HEK293 (cell line): Measurements from ENCODE around the gene SLF2.

Experiments
- CTCF ChIA-PET: fragments of 350-600 bp; formaldehyde crosslinking; extraction: SDS; loops from one replicate; lab custom pipeline; 2021; ENCODE audit warnings: antibody characterized with exemption; lab: Yijun Ruan, JAX
- POLR2A ChIA-PET: fragments of 300-600 bp; formaldehyde crosslinking; extraction: SDS; loops from one replicate; lab custom pipeline; 2020; ENCODE audit warnings: antibody characterized with exemption, inconsistent platforms; lab: Yijun Ruan, JAX
- H3K27ac ChIP-seq: fragments of 200-500 bp; sonication (Bioruptor generic); 2 replicates; pipeline ENCODE4 v1.5.1; 2014; ENCODE audit warnings: low read depth, low read length, control low read depth, inconsistent platforms; ENCODE audit errors: extremely low read depth
- H3K36me3 ChIP-seq, 2 experiments: fragments of 200-500 bp in 1 of 2; sonication (Bioruptor generic) in 1 of 2; 1 replicate in 1 of 2; 2 replicates in 1 of 2; pipeline ENCODE4 v1.5.1; 2014 to 2017; ENCODE audit warnings: inconsistent platforms in 2 of 2, low read length in 2 of 2; ENCODE audit not compliant: control insufficient read depth in 2 of 2, insufficient read depth in 1 of 2
- H3K4me1 ChIP-seq: fragments of 200-500 bp; sonication (Bioruptor generic); 2 replicates; pipeline ENCODE4 v1.5.1; 2014; ENCODE audit warnings: mild to moderate bottlenecking, low read length, inconsistent platforms; ENCODE audit not compliant: control insufficient read depth, insufficient read depth
- H3K4me3 ChIP-seq: 2 replicates; pipeline ENCODE4 v1.5.1; 2011; ENCODE audit warnings: low read depth, mild to moderate bottlenecking, control low read depth, low read length, moderate library complexity
- H3K9me3 ChIP-seq: fragments of 200-500 bp; sonication (Bioruptor generic); 2 replicates; pipeline ENCODE4 v1.5.1; 2014; ENCODE audit warnings: low read depth, low read length, inconsistent platforms; ENCODE audit not compliant: control insufficient read depth, insufficient read depth
- BCL11B ChIP-seq: fragments of 450-650 bp; formaldehyde crosslinking; IDR thresholded peaks from 2 replicates; pipeline ENCODE4 v1.5.1; 2016; ENCODE audit warnings: low read depth, missing biosample characterization, missing genetic modification characterization
- CTCF ChIP-seq: fragments of 450-650 bp; formaldehyde crosslinking; IDR thresholded peaks from 2 replicates; pipeline ENCODE4 v1.5.1; 2016; ENCODE audit warnings: missing biosample characterization, missing genetic modification characterization
- ELK4 ChIP-seq: IDR thresholded peaks from 2 replicates; pipeline ENCODE4 v1.6.1; 2011; ENCODE audit warnings: mild to moderate bottlenecking, low read depth, low read length, borderline replicate concordance
- KLF16 ChIP-seq: fragments of 450-650 bp; formaldehyde crosslinking; IDR thresholded peaks from 2 replicates; pipeline ENCODE4 v1.5.1; 2017; ENCODE audit warnings: missing biosample characterization, missing genetic modification characterization
- OVOL3 ChIP-seq: fragments of 450-650 bp; formaldehyde crosslinking; IDR thresholded peaks from 2 replicates; pipeline ENCODE4 v1.5.1; 2016; ENCODE audit warnings: missing biosample characterization, missing genetic modification characterization
- PATZ1 ChIP-seq: fragments of 450-650 bp; formaldehyde crosslinking; IDR thresholded peaks from 2 replicates; pipeline ENCODE4 v1.5.1; 2016; ENCODE audit warnings: missing biosample characterization, missing genetic modification characterization
- ZBTB11 ChIP-seq: fragments of 450-650 bp; formaldehyde crosslinking; conservative IDR thresholded peaks from 2 replicates; pipeline ENCODE4 v1.5.1; 2016; ENCODE audit warnings: low read depth, missing biosample characterization, missing genetic modification characterization
- ZBTB17 ChIP-seq: fragments of 450-650 bp; formaldehyde crosslinking; IDR thresholded peaks from 2 replicates; pipeline ENCODE4 v1.5.1; 2016; ENCODE audit warnings: missing biosample characterization, missing genetic modification characterization
- ZBTB26 ChIP-seq: fragments of 450-650 bp; formaldehyde crosslinking; optimal IDR thresholded peaks from 2 replicates; pipeline ENCODE3; 2016; ENCODE audit warnings: missing biosample characterization, mild to moderate bottlenecking, missing genetic modification characterization
- ZBTB6 ChIP-seq: fragments of 450-650 bp; formaldehyde crosslinking; IDR thresholded peaks from 2 replicates; pipeline ENCODE4 v1.5.1; 2017; ENCODE audit warnings: missing biosample characterization, missing genetic modification characterization
- ZFP37 ChIP-seq: fragments of 450-650 bp; formaldehyde crosslinking; IDR thresholded peaks from 2 replicates; pipeline ENCODE4 v1.5.1; 2016; ENCODE audit warnings: missing biosample characterization, missing genetic modification characterization
- ZFP41 ChIP-seq: fragments of 450-650 bp; formaldehyde crosslinking; IDR thresholded peaks from 2 replicates; pipeline ENCODE4 v1.5.1; 2016; ENCODE audit warnings: missing biosample characterization, missing genetic modification characterization, borderline replicate concordance
- ZNF114 ChIP-seq: fragments of 450-650 bp; formaldehyde crosslinking; IDR thresholded peaks from 2 replicates; pipeline ENCODE4 v1.5.0; 2017; ENCODE audit warnings: missing biosample characterization, missing genetic modification characterization
- ZNF19 ChIP-seq: fragments of 450-650 bp; formaldehyde crosslinking; IDR thresholded peaks from 2 replicates; pipeline ENCODE4; 2016; ENCODE audit warnings: missing biosample characterization, missing genetic modification characterization, low read depth
- ZNF211 ChIP-seq: fragments of 450-650 bp; formaldehyde crosslinking; IDR thresholded peaks from 2 replicates; pipeline ENCODE4 v1.5.1; 2016; ENCODE audit warnings: low read depth, missing biosample characterization, missing genetic modification characterization
- ZNF248 ChIP-seq: fragments of 450-650 bp; formaldehyde crosslinking; IDR thresholded peaks from 2 replicates; pipeline ENCODE4 v1.5.1; 2017; ENCODE audit warnings: missing biosample characterization, missing genetic modification characterization
- ZNF311 ChIP-seq: fragments of 450-650 bp; formaldehyde crosslinking; IDR thresholded peaks from 2 replicates; pipeline ENCODE4 v1.5.1; 2017; ENCODE audit warnings: missing biosample characterization, missing genetic modification characterization, borderline replicate concordance
- ZNF37A ChIP-seq: fragments of 450-650 bp; IDR thresholded peaks from 2 replicates; pipeline ENCODE4 v1.5.1; 2018; ENCODE audit warnings: missing biosample characterization, missing genetic modification characterization
- ZNF544 ChIP-seq: fragments of 450-650 bp; formaldehyde crosslinking; IDR thresholded peaks from 2 replicates; pipeline ENCODE4 v1.5.0; 2017; ENCODE audit warnings: missing biosample characterization, missing genetic modification characterization
- ZNF571 ChIP-seq: fragments of 450-650 bp; formaldehyde crosslinking; IDR thresholded peaks from 2 replicates; pipeline ENCODE4 v1.5.0; 2017; ENCODE audit warnings: missing biosample characterization, missing genetic modification characterization
- ZNF704 ChIP-seq: fragments of 450-650 bp; formaldehyde crosslinking; IDR thresholded peaks from 2 replicates; pipeline ENCODE4 v1.5.1; 2016; ENCODE audit warnings: missing biosample characterization, missing genetic modification characterization
- ZNF837 ChIP-seq: fragments of 450-650 bp; formaldehyde crosslinking; IDR thresholded peaks from 2 replicates; pipeline ENCODE4 v1.5.1; 2016; ENCODE audit warnings: missing biosample characterization, missing genetic modification characterization
- ZSCAN30 ChIP-seq: fragments of 450-650 bp; IDR thresholded peaks from 2 replicates; pipeline ENCODE4 v1.5.1; 2018; ENCODE audit warnings: missing biosample characterization, mild to moderate bottlenecking, missing genetic modification characterization, moderate library complexity

Gene SLF2

GRCh38 chr10:100901051-100901450, 11.7 kb upstream of the SLF2 start:
- no peaks in the 10 kb centered on the region for H3K9me3 ChIP-seq
- H3K36me3 ChIP-seq, result no peaks in the 10 kb centered on the region
- TF ChIP-seq KLF16 (tag by site-specific recombination) (no peak), ZNF571 (tag by site-specific recombination) (no peak), ZFP41 (tag by site-specific recombination) (no peak), ZNF704 (no peak), ZBTB26 (no peak), ZBTB11 (tag by site-specific recombination) (no peak), OVOL3 (no peak), ZBTB17 (tag by site-specific recombination) (no peak), ZNF37A (no peak), ZNF311 (tag by site-specific recombination) (no peak), ZFP37 (tag by site-specific recombination) (no peak), ZNF248 (tag by site-specific recombination) (no peak), CTCF (tag by site-specific recombination) (no peak), ZNF837 (tag by site-specific recombination) (no peak), ZNF19 (tag by site-specific recombination) (no peak), ZNF544 (tag by site-specific recombination) (no peak)
- ChIA-PET POLR2A (interaction anchor here (1.4 kb wide), 1 partner anchor 12 kb away, joined by 5 read pairs; the partner anchor contains the start of gene SLF2), CTCF (interaction anchor here (0.6 kb wide), 1 partner anchor 18 kb away, joined by 3 read pairs; no protein-coding TSS in a partner anchor)
- H3K4me1 ChIP-seq, result peaks cover 6% of the 10 kb centered on the region; the same call in 1 of the 2 replicates
- no peak overlapping the region for H3K4me3 ChIP-seq
- H3K27ac ChIP-seq, result no peak overlapping the region

- H3K4me1 ChIP-seq, result no peaks in the 10 kb centered on the region
- no peak for TF ChIP-seq ELK4
- no peak for TF ChIP-seq OVOL3
- no peak for TF ChIP-seq ZNF211 (tag by site-specific recombination)
- TF ChIP-seq ZNF114 (tag by site-specific recombination), result no peak
- no peak for TF ChIP-seq BCL11B (tag by site-specific recombination)
- TF ChIP-seq PATZ1 (tag by site-specific recombination), result no peak
- no peak for TF ChIP-seq ZSCAN30 (tag by site-specific recombination)
- no peak for TF ChIP-seq ZBTB6 (tag by site-specific recombination)
- H3K9me3 ChIP-seq, result no peaks in the 10 kb centered on the region
- ChIA-PET CTCF (interaction anchor here (1.1 to 1.4 kb wide), 2 partner anchors 14 to 23 kb away, joined by 3 to 4 read pairs; no protein-coding TSS in a partner anchor), POLR2A (interaction anchor here (0.7 to 1.4 kb wide), 2 partner anchors 10 to 367 kb away, joined by 3 to 5 read pairs; partner anchors contain the start of genes HIF1AN and SLF2)
- H3K27ac ChIP-seq, result no peak overlapping the region
- H3K36me3 ChIP-seq, result no peaks in the 10 kb centered on the region
- H3K4me3 ChIP-seq, result no peak overlapping the region
Observed at GRCh38 chr10:100902622-100903021, 10.1 kb upstream of the SLF2 start.
